NB4 (cell line): ENCODE measurements around the gene NMB.

ENCODE experiments used
- DNase-seq: peaks from one replicate; pipeline ENCODE4 v3.0.0; 2010; ENCODE audit warnings: low read depth
- H3K4me3 ChIP-seq: one replicate; pipeline ENCODE4 v1.5.1; 2011; ENCODE audit warnings: mild to moderate bottlenecking, low read depth, low read length, moderate library complexity
- MYC ChIP-seq: IDR thresholded peaks from 2 replicates; pipeline ENCODE4 v1.6.1; 2011; ENCODE audit warnings: low read depth, low read length
- POLR2A ChIP-seq: IDR thresholded peaks from 2 replicates; pipeline ENCODE4 v1.6.1; 2011; ENCODE audit warnings: mild to moderate bottlenecking; ENCODE audit not compliant: insufficient read length; ENCODE audit errors: extremely low read depth
- TF ChIP-seq, protein P1 (sequence below): IDR thresholded peaks from one replicate; pipeline ENCODE4 v1.5.1; 2012; ENCODE audit warnings: low read depth, low read length
- TF ChIP-seq, protein P2 (sequence below): IDR thresholded peaks from 2 replicates; pipeline ENCODE4 v1.6.1; 2011; ENCODE audit warnings: low read depth, low read length

Gene NMB

DNA sequence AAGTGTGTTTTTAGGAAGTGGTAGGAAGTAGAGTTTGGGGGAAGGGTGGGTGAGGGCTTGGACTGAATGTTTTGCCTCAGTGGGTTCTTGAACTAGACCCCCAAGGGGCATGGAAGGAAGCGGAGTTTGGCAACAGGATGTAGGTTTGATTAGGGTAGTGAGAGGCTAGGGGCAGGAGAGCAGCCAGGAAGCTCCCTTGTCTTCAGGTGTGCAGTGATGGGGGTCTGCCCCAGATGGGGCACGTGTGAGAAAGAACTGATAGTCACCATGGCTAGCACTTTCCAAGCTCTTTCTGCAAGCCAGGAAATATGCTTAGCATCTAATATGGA is 52.5 kb downstream of the NMB start:
- DNase-seq = no peak
- TF ChIP-seq, protein P1, sequence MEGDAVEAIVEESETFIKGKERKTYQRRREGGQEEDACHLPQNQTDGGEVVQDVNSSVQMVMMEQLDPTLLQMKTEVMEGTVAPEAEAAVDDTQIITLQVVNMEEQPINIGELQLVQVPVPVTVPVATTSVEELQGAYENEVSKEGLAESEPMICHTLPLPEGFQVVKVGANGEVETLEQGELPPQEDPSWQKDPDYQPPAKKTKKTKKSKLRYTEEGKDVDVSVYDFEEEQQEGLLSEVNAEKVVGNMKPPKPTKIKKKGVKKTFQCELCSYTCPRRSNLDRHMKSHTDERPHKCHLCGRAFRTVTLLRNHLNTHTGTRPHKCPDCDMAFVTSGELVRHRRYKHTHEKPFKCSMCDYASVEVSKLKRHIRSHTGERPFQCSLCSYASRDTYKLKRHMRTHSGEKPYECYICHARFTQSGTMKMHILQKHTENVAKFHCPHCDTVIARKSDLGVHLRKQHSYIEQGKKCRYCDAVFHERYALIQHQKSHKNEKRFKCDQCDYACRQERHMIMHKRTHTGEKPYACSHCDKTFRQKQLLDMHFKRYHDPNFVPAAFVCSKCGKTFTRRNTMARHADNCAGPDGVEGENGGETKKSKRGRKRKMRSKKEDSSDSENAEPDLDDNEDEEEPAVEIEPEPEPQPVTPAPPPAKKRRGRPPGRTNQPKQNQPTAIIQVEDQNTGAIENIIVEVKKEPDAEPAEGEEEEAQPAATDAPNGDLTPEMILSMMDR = no peak
- TF ChIP-seq MYC (no peak), POLR2A (no peak)
- TF ChIP-seq, protein P2, sequence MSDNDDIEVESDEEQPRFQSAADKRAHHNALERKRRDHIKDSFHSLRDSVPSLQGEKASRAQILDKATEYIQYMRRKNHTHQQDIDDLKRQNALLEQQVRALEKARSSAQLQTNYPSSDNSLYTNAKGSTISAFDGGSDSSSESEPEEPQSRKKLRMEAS = no peak
- no peak overlapping the region for H3K4me3 ChIP-seq
